Lower leg skin (tissue), 4 donors: ENCODE measurements around the gene THSD4. TPM values are rescaled to one million over a fixed set of nuclear protein-coding genes. Genes with fewer than 3 reads are reported as not detected.
A peak's percentile ranks its signal among the peaks of the same experiment; 100 is the strongest.

Source experiments
- DNase-seq, 2 donors: peaks; one replicate each; pipeline ENCODE4 v3.0.0-alpha.2; 2019; ENCODE audit warnings: low spot score in 2 of 2
- H3K4me3 ChIP-seq: fragments of 200-600 bp; sonication (generic); 2 replicates; pipeline ENCODE4 v1.5.1; 2017; ENCODE audit warnings: mild to moderate bottlenecking, low read depth; ENCODE audit not compliant: poor library complexity, severe bottlenecking
- CTCF ChIP-seq, 3 donors: fragments of 450-650 bp; IDR thresholded peaks; one replicate each; pipeline ENCODE4 v1.5.1; 2016; ENCODE audit warnings: antibody characterized with exemption in 3 of 3, mild to moderate bottlenecking in 3 of 3, moderate library complexity in 2 of 3
- POLR2A ChIP-seq, 2 donors: fragments of 450-650 bp; IDR thresholded peaks; one replicate each; pipeline ENCODE4 v1.6.1; 2016 to 2017; ENCODE audit warnings: antibody characterized with exemption in 2 of 2, mild to moderate bottlenecking in 1 of 2, moderate library complexity in 1 of 2
- WGBS, 2 donors: methylation state at CpG; one replicate each; pipeline ENCODE4 v1.1.5; 2018; 5-methylcytosine and 5-hydroxymethylcytosine counted together
- intact Hi-C: fragments of 100-400 bp; cut with DNase I; formaldehyde crosslinking; loops from one replicate; pipeline ENCODE4 v1.15.0; 2023; ENCODE audit warnings: low total_unique reads
- total RNA-seq, 4 donors: library from RNA; depleted of rRNA; stranded (reverse); fragments of >200 nt; gene quantifications; one replicate each; pipeline ENCODE4 v1.1.0, GENCODE V29; 2016

THSD4 gene
- total RNA-seq, 4 donors from 2014 or later, result 9.3 to 39.2 (median 32.8) TPM

GRCh38 chr15:71138473-71138872 lies 23.2 kb downstream of the THSD4 start:
- DNase-seq, result peak in 1 of 2 donors; percentile 31
- 83 to 89% methylated on average over 2 of the region's 2 CpGs for WGBS, 2 donors
- no peak for TF ChIP-seq CTCF (IDR thresholded peaks at IDR 0.05)
- no peak for TF ChIP-seq POLR2A (IDR thresholded peaks at IDR 0.05)
- H3K4me3 ChIP-seq, result no peak overlapping the region
- intact Hi-C loops, result no loop called here

- intact Hi-C loops, result no loop called here
- no peak overlapping the region for H3K4me3 ChIP-seq
- TF ChIP-seq POLR2A (IDR thresholded peaks at IDR 0.05) (no peak), CTCF (IDR thresholded peaks at IDR 0.05) (no peak)
- no peak for DNase-seq
- 60 to 61% methylated on average over 1 of the region's 1 CpG for WGBS, 2 donors
Measured at GRCh38 chr15:71139241-71139640, 24.0 kb downstream of the THSD4 start.

GRCh38 chr15:71141572-71141971 lies 26.3 kb downstream of the THSD4 start:
- WGBS, 2 donors, result 93 to 94% methylated on average over 5 of the region's 5 CpGs
- no peak for DNase-seq
- no peak for TF ChIP-seq CTCF (IDR thresholded peaks at IDR 0.05)
- no peak for TF ChIP-seq POLR2A (IDR thresholded peaks at IDR 0.05)
- intact Hi-C loops, result no loop called here
- H3K4me3 ChIP-seq, result no peak overlapping the region

GRCh38 chr15:71142780-71143179 lies 27.5 kb downstream of the THSD4 start:
- no peak for TF ChIP-seq POLR2A (IDR thresholded peaks at IDR 0.05)
- TF ChIP-seq CTCF (IDR thresholded peaks at IDR 0.05), result no peak
- DNase-seq, result no peak
- H3K4me3 ChIP-seq, result no peak overlapping the region
- 54 to 56% methylated on average over 3 of the region's 3 CpGs for WGBS, 2 donors
- intact Hi-C loops, result no loop called here

- TF ChIP-seq POLR2A (IDR thresholded peaks at IDR 0.05), result no peak
- TF ChIP-seq CTCF (IDR thresholded peaks at IDR 0.05), result no peak
- intact Hi-C loops, result no loop called here
- 74 to 84% methylated on average over 10 of the region's 10 CpGs for WGBS, 2 donors
- DNase-seq, result no peak
- no peak overlapping the region for H3K4me3 ChIP-seq
Measured at GRCh38 chr15:71143373-71144310, 28.4 kb downstream of the THSD4 start.
